Ovary (tissue), 9 donors: ENCODE results near the gene TTC39A. TPM values are rescaled to one million over a fixed set of nuclear protein-coding genes. Genes with fewer than 3 reads are reported as not detected.

Experiments used
- DNase-seq, 5 donors: peaks; one replicate each; pipeline ENCODE4 v3.0.0-alpha.2; 2019 to 2020
- H3K27ac ChIP-seq, 2 donors: fragments of 200-600 bp; one replicate each; pipeline versions ENCODE4 v1.5.1 to v1.8.0; 2019 to 2022
- H3K27me3 ChIP-seq: fragments of 200-600 bp; one replicate; pipeline ENCODE4 v1.8.0; 2022
- H3K36me3 ChIP-seq: fragments of 200-600 bp; sonication (generic); one replicate; pipeline ENCODE4 v1.5.1; 2019
- H3K4me1 ChIP-seq: one replicate; pipeline ENCODE4 v1.8.1; 2013; ENCODE audit warnings: mild to moderate bottlenecking, moderate library complexity; ENCODE audit not compliant: insufficient read depth
- H3K4me3 ChIP-seq: fragments of 200-600 bp; sonication (generic); one replicate; pipeline ENCODE4 v1.5.1; 2017
- H3K9me3 ChIP-seq, 2 donors: fragments of 200-600 bp in 1 of 2; sonication (generic) in 1 of 2; one replicate each; pipeline versions ENCODE4 v1.5.1 to v1.8.1; 2013 to 2019; ENCODE audit warnings: mild to moderate bottlenecking in 1 of 2, moderate library complexity in 1 of 2
- EP300 ChIP-seq: sonication (generic); formaldehyde crosslinking; IDR thresholded peaks from one replicate; pipeline ENCODE4 v1.6.1; 2017; ENCODE audit warnings: antibody characterized with exemption
- POLR2A ChIP-seq: fragments of 450-650 bp; IDR thresholded peaks from one replicate; pipeline ENCODE4 v1.6.1; 2017; ENCODE audit warnings: antibody characterized with exemption, mild to moderate bottlenecking, moderate library complexity
- WGBS, 3 donors: extraction: QIAGEN DNeasy Blood & Tissue Kit in 1 of 3; methylation state at CpG; one replicate each; pipeline versions ENCODE4 v1.1.5 to v1.1.7; 2013 to 2017; 5-methylcytosine and 5-hydroxymethylcytosine counted together
- intact Hi-C, 4 donors: fragments of 100-400 bp; cut with DNase I; formaldehyde crosslinking; loops; one replicate each; pipeline versions ENCODE4 v1.11.0 to v1.15.1; 2022 to 2023
- polyA plus RNA-seq, 2 donors: library from polyadenylated mRNA; stranded (reverse); fragments of 200-250 nt in 1 of 2; fragments of 350-450 nt in 1 of 2; fragmentation: Illumina TruSeq in 1 of 2; extraction: RNeasy Lipid Tissue Mini Kit (QIAGEN cat#74804) in 1 of 2; gene quantifications; one replicate each; pipeline ENCODE4 v1.2.3, GENCODE V29; 2013 to 2014
- total RNA-seq, 7 donors: library from RNA; depleted of rRNA in 2 of 7; stranded (reverse); fragments of >200 nt in 2 of 7; fragmentation: NEBNext Ultra II Directional in 3 of 7; extraction: Animal tissue kit (Norgen Biotek cat#: 25700) in 3 of 7; gene quantifications; one replicate each; pipeline versions ENCODE4 v1.1.0 to v1.2.4, GENCODE V29; 2016 to 2023
- TF ChIP-seq, protein P1 (sequence below), 3 donors: fragments of 450-650 bp in 2 of 3; fragments of 200-600 bp in 1 of 3; IDR thresholded peaks; one replicate each; pipeline versions ENCODE4 v1.5.1 to v1.8.0; 2016 to 2022; ENCODE audit warnings: antibody characterized with exemption in 3 of 3, mild to moderate bottlenecking in 1 of 3
- donor health status: DM: no; HTN: no; CAD: no; lungs with moderate emphysema.
- donor health status: DM: no; HTN: no; CAD: no.
- donor health status: Bipolar disorder and iron deficiency.
- donor health status: DM: yes; HTN: yes; CAD: no.
- donor health status: DM: no; HTN: no; CAD: no.
- donor health status: DM: yes; HTN: yes; CAD: no.

The TTC39A gene
- total and polyA plus RNA-seq, 9 donors = 0.28 to 10.7 (median 0.62) TPM

DNA sequence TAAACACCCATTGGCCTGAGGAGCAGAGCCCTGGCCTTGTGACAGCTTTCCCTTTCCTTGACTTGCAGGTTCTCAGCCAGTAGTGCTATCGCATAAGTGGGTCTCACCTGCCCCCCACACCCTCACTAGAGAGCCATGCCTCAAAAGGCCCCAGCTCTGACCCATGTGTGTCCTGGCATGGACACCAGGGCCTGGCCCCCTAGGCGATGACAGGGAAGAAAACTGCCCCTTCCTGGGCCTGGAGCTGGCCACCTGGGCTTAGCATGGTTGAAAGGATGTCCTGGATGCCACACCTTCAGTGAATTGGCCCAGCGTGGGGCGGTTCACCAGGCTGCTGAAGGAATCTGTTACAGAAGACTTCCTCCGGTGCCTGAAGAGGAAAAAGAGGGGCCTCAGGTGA lies 18.5 kb downstream of the TTC39A start:
- Histone ChIP-seq H3K36me3 (no peaks in the 10 kb centered on the region), H3K27me3 (no peaks in the 10 kb centered on the region), H3K9me3 (no peaks in the 10 kb centered on the region), H3K27ac (no peak overlapping the region), H3K4me1 (no peaks in the 10 kb centered on the region), H3K4me3 (no peak overlapping the region)
- no peak for TF ChIP-seq EP300
- TF ChIP-seq POLR2A = no peak
- TF ChIP-seq, protein P1, sequence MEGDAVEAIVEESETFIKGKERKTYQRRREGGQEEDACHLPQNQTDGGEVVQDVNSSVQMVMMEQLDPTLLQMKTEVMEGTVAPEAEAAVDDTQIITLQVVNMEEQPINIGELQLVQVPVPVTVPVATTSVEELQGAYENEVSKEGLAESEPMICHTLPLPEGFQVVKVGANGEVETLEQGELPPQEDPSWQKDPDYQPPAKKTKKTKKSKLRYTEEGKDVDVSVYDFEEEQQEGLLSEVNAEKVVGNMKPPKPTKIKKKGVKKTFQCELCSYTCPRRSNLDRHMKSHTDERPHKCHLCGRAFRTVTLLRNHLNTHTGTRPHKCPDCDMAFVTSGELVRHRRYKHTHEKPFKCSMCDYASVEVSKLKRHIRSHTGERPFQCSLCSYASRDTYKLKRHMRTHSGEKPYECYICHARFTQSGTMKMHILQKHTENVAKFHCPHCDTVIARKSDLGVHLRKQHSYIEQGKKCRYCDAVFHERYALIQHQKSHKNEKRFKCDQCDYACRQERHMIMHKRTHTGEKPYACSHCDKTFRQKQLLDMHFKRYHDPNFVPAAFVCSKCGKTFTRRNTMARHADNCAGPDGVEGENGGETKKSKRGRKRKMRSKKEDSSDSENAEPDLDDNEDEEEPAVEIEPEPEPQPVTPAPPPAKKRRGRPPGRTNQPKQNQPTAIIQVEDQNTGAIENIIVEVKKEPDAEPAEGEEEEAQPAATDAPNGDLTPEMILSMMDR (IDR thresholded peaks at IDR 0.05) = no peak
- 97 to 100% (median 99%) methylated on average over 5 of the region's 5 CpGs for WGBS, 3 donors
- no peak for DNase-seq
- intact Hi-C loops = no loop called here

- H3K27ac ChIP-seq = no peak overlapping the region
- H3K4me3 ChIP-seq = no peak overlapping the region
- H3K27me3 ChIP-seq = no peaks in the 10 kb centered on the region
- no peaks in the 10 kb centered on the region for H3K36me3 ChIP-seq
- 74 to 80% (median 79%) methylated on average over 15 of the region's 15 CpGs for WGBS, 3 donors
- TF ChIP-seq EP300 = no peak
- H3K9me3 ChIP-seq = no peaks in the 10 kb centered on the region
- intact Hi-C loops = no loop called here
- DNase-seq = no peak
- H3K4me1 ChIP-seq = no peaks in the 10 kb centered on the region
Measured at GRCh38 chr1:51310871-51311613, 19.3 kb downstream of the TTC39A start.

GRCh38 chr1:51309291-51309690 lies 21.1 kb downstream of the TTC39A start:
- Histone ChIP-seq H3K27me3 (no peaks in the 10 kb centered on the region), H3K4me3 (no peak overlapping the region), H3K36me3 (no peaks in the 10 kb centered on the region), H3K9me3 (no peaks in the 10 kb centered on the region), H3K27ac (no peak overlapping the region), H3K4me1 (no peaks in the 10 kb centered on the region)
- intact Hi-C loops = loop anchor here in 1 of 4 donors (10.0 kb wide), 1 partner anchor 226 kb away; no protein-coding TSS in a partner anchor
- TF ChIP-seq POLR2A (no peak), EP300 (no peak)
- TF ChIP-seq, protein P1 (IDR thresholded peaks at IDR 0.05) = no peak
- 82 to 90% (median 88%) methylated on average over 8 of the region's 8 CpGs for WGBS, 3 donors
- DNase-seq = no peak

DNA sequence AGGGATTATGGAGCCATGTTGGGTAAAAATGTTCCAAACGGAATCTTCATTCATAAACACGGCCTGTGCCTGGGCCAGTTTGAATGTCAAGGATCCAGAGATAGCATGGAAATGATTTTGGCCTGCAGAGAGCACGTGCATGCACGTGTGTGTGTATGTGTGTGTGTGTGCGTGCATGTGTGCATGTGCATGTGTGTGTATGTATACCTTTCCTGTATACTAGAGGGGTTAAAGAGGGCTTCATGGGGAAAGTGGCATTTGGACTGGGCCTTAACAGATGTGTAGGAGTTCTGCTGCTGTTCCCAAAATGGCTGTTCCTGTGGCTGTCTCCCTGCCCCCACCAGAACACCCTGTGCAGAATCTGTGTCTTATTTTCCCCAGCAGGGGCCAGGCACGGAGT lies 21.7 kb downstream of the TTC39A start:
- Histone ChIP-seq H3K9me3 (no peaks in the 10 kb centered on the region), H3K27me3 (no peaks in the 10 kb centered on the region), H3K4me1 (no peaks in the 10 kb centered on the region), H3K36me3 (no peaks in the 10 kb centered on the region), H3K4me3 (no peak overlapping the region), H3K27ac (no peak overlapping the region)
- no peak for DNase-seq
- intact Hi-C loops = loop anchor here in 1 of 4 donors (10.0 kb wide), 1 partner anchor 226 kb away; no protein-coding TSS in a partner anchor
- TF ChIP-seq POLR2A (no peak), EP300 (no peak)
- TF ChIP-seq, protein P1 (IDR thresholded peaks at IDR 0.05) = no peak
- 89 to 90% (median 89%) methylated on average over 6 of the region's 6 CpGs for WGBS, 3 donors

- Histone ChIP-seq H3K27me3 (no peaks in the 10 kb centered on the region), H3K36me3 (no peaks in the 10 kb centered on the region), H3K9me3 (no peaks in the 10 kb centered on the region), H3K4me1 (no peaks in the 10 kb centered on the region), H3K4me3 (no peak overlapping the region), H3K27ac (no peak overlapping the region)
- TF ChIP-seq, protein P1 (IDR thresholded peaks at IDR 0.05) = no peak
- TF ChIP-seq EP300 (no peak), POLR2A (no peak)
- no peak for DNase-seq
- intact Hi-C loops = loop anchor here in 1 of 4 donors (10.0 kb wide), 1 partner anchor 228 kb away; no protein-coding TSS in a partner anchor
- 90 to 93% (median 91%) methylated on average over 5 of the region's 5 CpGs for WGBS, 3 donors
Measured at GRCh38 chr1:51306950-51307349, 23.4 kb downstream of the TTC39A start.
